H1 (cell line): ENCODE results near the gene TSSK6. TPM values are rescaled to one million over a fixed set of nuclear protein-coding genes. Genes with fewer than 3 reads are reported as not detected.

Experiments used
- CTCF ChIA-PET: fragments of 300-600 bp; sonication (Branson Sonifier 250); formaldehyde crosslinking; loops from one replicate; lab custom pipeline; 2021; ENCODE audit not compliant: partially characterized antibody; lab: Charles Lee
- POLR2A ChIA-PET: fragments of 300-600 bp; sonication (Branson Sonifier 250); formaldehyde crosslinking; loops from one replicate; lab custom pipeline; 2021; ENCODE audit warnings: inconsistent platforms; ENCODE audit not compliant: partially characterized antibody; lab: Charles Lee
- DNase-seq, 2 experiments: peaks; one replicate each; pipeline versions ENCODE4 v3.0.0 to v3.0.0-alpha.2; 2010 to 2022; ENCODE audit warnings: low spot score in 2 of 2, low read depth in 1 of 2, mixed read lengths in 1 of 2
- FAIRE-seq: peaks from 2 replicates; lab custom pipeline; 2011; peaks lifted over from hg19 to GRCh38; lab: Jason Lieb, UNC
- H2AFZ ChIP-seq: 2 replicates; pipeline ENCODE4 v1.8.1; 2012; ENCODE audit warnings: low read length, inconsistent platforms
- H2AK5ac ChIP-seq: 2 replicates; pipeline ENCODE4 v1.6.1; 2013; ENCODE audit warnings: low read depth, low read length
- H2BK120ac ChIP-seq: replicated peaks from 2 replicates; pipeline ENCODE3; 2013; ENCODE audit warnings: low read depth, low read length, inconsistent platforms
- H2BK12ac ChIP-seq: 2 replicates; pipeline ENCODE4 v1.6.1; 2013; ENCODE audit warnings: low read depth, low read length
- H2BK15ac ChIP-seq: 2 replicates; pipeline ENCODE4 v1.6.1; 2013; ENCODE audit warnings: low read length
- H2BK20ac ChIP-seq: 2 replicates; pipeline ENCODE4 v1.6.1; 2013; ENCODE audit warnings: low read length
- H2BK5ac ChIP-seq: 2 replicates; pipeline ENCODE4 v1.6.1; 2013; ENCODE audit warnings: low read depth, low read length
- H3K14ac ChIP-seq: 2 replicates; pipeline ENCODE4 v1.6.1; 2013; ENCODE audit warnings: inconsistent platforms; ENCODE audit not compliant: insufficient read length
- H3K18ac ChIP-seq: 2 replicates; pipeline ENCODE4 v1.6.1; 2013; ENCODE audit warnings: low read length; ENCODE audit errors: extremely low read depth
- H3K23ac ChIP-seq: 2 replicates; pipeline ENCODE4 v1.6.1; 2013; ENCODE audit warnings: inconsistent platforms; ENCODE audit not compliant: insufficient read length
- H3K23me2 ChIP-seq: 2 replicates; pipeline ENCODE4 v1.6.1; 2013; ENCODE audit warnings: low read depth, low read length
- H3K27ac ChIP-seq: 2 replicates; pipeline ENCODE4 v1.6.1; 2011; ENCODE audit warnings: low read depth, low read length, inconsistent platforms
- H3K27me3 ChIP-seq, 4 experiments: replicated peaks in 1 of 4; 1 replicate in 1 of 4; 2 replicates in 3 of 4; pipeline versions ENCODE4 v1.6.1 to v1.8.1; 2011 to 2013; ENCODE audit warnings: low read length in 3 of 4, mild to moderate bottlenecking in 3 of 4, inconsistent platforms in 2 of 4, mixed read lengths in 2 of 4, moderate library complexity in 1 of 4; ENCODE audit not compliant: control insufficient read depth in 3 of 4, insufficient read depth in 3 of 4; ENCODE audit errors: extremely low read depth in 1 of 4
- H3K36me3 ChIP-seq, 4 experiments: 2 replicates each; pipeline versions ENCODE4 v1.6.1 to v1.8.1; 2011 to 2013; ENCODE audit warnings: mild to moderate bottlenecking in 4 of 4, low read length in 3 of 4, moderate library complexity in 2 of 4, control low read depth in 1 of 4, inconsistent platforms in 1 of 4; ENCODE audit not compliant: insufficient read depth in 4 of 4, control insufficient read depth in 2 of 4
- H3K4ac ChIP-seq: replicated peaks from 2 replicates; pipeline ENCODE3; 2013; ENCODE audit warnings: low read length, low read depth, mixed read lengths, inconsistent platforms; ENCODE audit not compliant: insufficient read length
- H3K4me1 ChIP-seq, 4 experiments: replicated peaks in 1 of 4; 1 replicate in 1 of 4; 2 replicates in 3 of 4; pipeline versions ENCODE4 v1.6.1 to v1.8.1; 2011 to 2013; ENCODE audit warnings: low read length in 3 of 4, inconsistent platforms in 2 of 4, mixed read lengths in 1 of 4; ENCODE audit not compliant: insufficient read depth in 4 of 4, control insufficient read depth in 3 of 4
- H3K4me2 ChIP-seq, 2 experiments: 2 replicates each; pipeline versions ENCODE4 v1.6.1 to v1.8.1; 2011 to 2013; ENCODE audit warnings: low read depth in 2 of 2, low read length in 2 of 2, control low read depth in 1 of 2, inconsistent platforms in 1 of 2, mild to moderate bottlenecking in 1 of 2; ENCODE audit not compliant: insufficient read depth in 1 of 2
- H3K4me3 ChIP-seq, 4 experiments: fragments of 200-600, 300-600 bp in 1 of 4; sonication (generic), shearing (Covaris generic), sonication (Bioruptor Twin) in 1 of 4; 2 replicates each; pipeline versions ENCODE4 v1.5.1 to v1.8.1; 2011 to 2016; ENCODE audit warnings: low read length in 4 of 4, low read depth in 3 of 4, control low read depth in 2 of 4, inconsistent platforms in 2 of 4, mild to moderate bottlenecking in 2 of 4, mixed read lengths in 1 of 4, moderate library complexity in 1 of 4; ENCODE audit not compliant: insufficient read depth in 2 of 4; ENCODE audit errors: extremely low read depth in 1 of 4
- H3K56ac ChIP-seq: replicated peaks from 2 replicates; pipeline ENCODE3; 2013; ENCODE audit warnings: low read depth, mild to moderate bottlenecking, mixed read lengths, low read length, inconsistent platforms; ENCODE audit not compliant: insufficient read length
- H3K79me1 ChIP-seq: 2 replicates; pipeline ENCODE4 v1.6.1; 2013; ENCODE audit warnings: low read depth, low read length, control low read depth
- H3K79me2 ChIP-seq, 2 experiments: 2 replicates each; pipeline versions ENCODE4 v1.6.1 to v1.8.1; 2012 to 2013; ENCODE audit warnings: low read length in 2 of 2, mild to moderate bottlenecking in 2 of 2, inconsistent platforms in 1 of 2; ENCODE audit not compliant: insufficient read depth in 2 of 2, control insufficient read depth in 1 of 2
- H3K9ac ChIP-seq, 4 experiments: replicated peaks in 1 of 4; 1 replicate in 1 of 4; 2 replicates in 3 of 4; pipeline versions ENCODE4 v1.6.1 to v1.8.1; 2011 to 2013; ENCODE audit warnings: low read depth in 3 of 4, low read length in 3 of 4, control low read depth in 2 of 4, mild to moderate bottlenecking in 2 of 4, moderate library complexity in 2 of 4, inconsistent platforms in 1 of 4; ENCODE audit errors: extremely low read depth in 1 of 4
- H3K9me3 ChIP-seq, 2 experiments: 2 replicates each; pipeline versions ENCODE4 v1.6.1 to v1.8.1; 2012 to 2013; ENCODE audit warnings: mild to moderate bottlenecking in 2 of 2, moderate library complexity in 2 of 2, control low read depth in 1 of 2, inconsistent platforms in 1 of 2, low read depth in 1 of 2, low read length in 1 of 2, mixed read lengths in 1 of 2; ENCODE audit not compliant: insufficient read depth in 2 of 2
- H4K20me1 ChIP-seq, 2 experiments: replicated peaks in 1 of 2; 2 replicates each; pipeline versions ENCODE3 to v1.8.1; 2011 to 2013; ENCODE audit warnings: inconsistent platforms in 2 of 2, low read length in 2 of 2, mild to moderate bottlenecking in 1 of 2; ENCODE audit not compliant: insufficient read depth in 2 of 2, control insufficient read depth in 1 of 2
- H4K5ac ChIP-seq: 2 replicates; pipeline ENCODE4 v1.6.1; 2013; ENCODE audit warnings: low read length, low read depth, mixed read lengths, inconsistent platforms; ENCODE audit not compliant: insufficient read length
- H4K8ac ChIP-seq: 2 replicates; pipeline ENCODE4 v1.8.0; 2013; ENCODE audit warnings: mild to moderate bottlenecking, moderate library complexity, low read length, inconsistent platforms; ENCODE audit not compliant: insufficient read depth; ENCODE audit errors: extremely low read depth
- H4K91ac ChIP-seq: replicated peaks from 2 replicates; pipeline ENCODE3; 2013; ENCODE audit warnings: low read length, mixed read lengths, inconsistent platforms; ENCODE audit not compliant: insufficient read length
- CBX5 ChIP-seq: fragments of 300-800, 300-1000 bp; sonication (generic); IDR thresholded peaks from 2 replicates; pipeline ENCODE4 v1.7.1; 2016; ENCODE audit warnings: antibody characterized with exemption, low read length, low read depth
- CBX8 ChIP-seq: fragments of 300-800, 300-1000 bp; sonication (generic); IDR thresholded peaks from 2 replicates; pipeline ENCODE4 v1.7.1; 2016; ENCODE audit warnings: low read depth, low read length, borderline replicate concordance
- POLR2AphosphoS5 ChIP-seq: IDR thresholded peaks from 2 replicates; pipeline ENCODE4 v1.6.1; 2011; ENCODE audit warnings: low read depth, low read length
- POU5F1 ChIP-seq: IDR thresholded peaks from 2 replicates; pipeline ENCODE4 v1.6.1; 2011; ENCODE audit warnings: low read depth, mild to moderate bottlenecking, low read length, moderate library complexity
- SIX5 ChIP-seq: IDR thresholded peaks from 2 replicates; pipeline ENCODE4 v1.6.1; 2011; ENCODE audit warnings: mild to moderate bottlenecking, low read depth, low read length
- SP1 ChIP-seq: IDR thresholded peaks from 2 replicates; pipeline ENCODE4 v1.6.1; 2011; ENCODE audit warnings: low read depth, low read length
- SP2 ChIP-seq: IDR thresholded peaks from 2 replicates; pipeline ENCODE4 v1.6.1; 2012; ENCODE audit warnings: mild to moderate bottlenecking, low read length, inconsistent platforms
- USF2 ChIP-seq: IDR thresholded peaks from 2 replicates; pipeline ENCODE4 v1.6.1; 2011; ENCODE audit warnings: low read length, improper control_type of control experiment
- ZNF274 ChIP-seq: IDR thresholded peaks from 2 replicates; pipeline ENCODE4 v1.7.0; 2012; ENCODE audit warnings: low read length, borderline replicate concordance; ENCODE audit errors: extremely low read depth
- WGBS, 2 experiments: shearing (Covaris generic) in 1 of 2; methylation state at CpG; one replicate each; pipeline versions ENCODE4 v1.1.6 to v1.1.7; 2013 to 2015; ENCODE audit warnings: low lambda C conversion rate in 2 of 2, mixed read lengths in 2 of 2, inconsistent platforms in 1 of 2, low coverage in 1 of 2, missing lambda C conversion rate in 1 of 2; ENCODE audit not compliant: insufficient replicate concordance in 2 of 2, insufficient coverage in 1 of 2, insufficient read length in 1 of 2; ENCODE audit errors: extremely low coverage in 1 of 2, missing lambda C conversion rate in 1 of 2; 5-methylcytosine and 5-hydroxymethylcytosine counted together
- polyA plus RNA-seq, 7 experiments: library from polyadenylated mRNA; depleted of rRNA in 3 of 7; stranded (reverse) in 5 of 7; unstranded in 2 of 7; fragments of >200 nt in 5 of 7; fragments of 200-250 nt in 2 of 7; gene quantifications; 1 replicate in 5 of 7; 2 replicates in 1 of 7; 4 replicates in 1 of 7; pipeline versions ENCODE4 v1.2.1 to v1.2.3, GENCODE V29; 2011 to 2013; ENCODE audit warnings: missing spikeins in 2 of 7, mixed read lengths in 2 of 7
- total RNA-seq: library from RNA; stranded (reverse); fragmentation: NEBNext Ultra II Directional; extraction: Animal tissue kit (Norgen Biotek cat#: 25700); gene quantifications from 2 replicates; pipeline ENCODE4 v1.2.1, GENCODE V29; 2021
- TF ChIP-seq, protein P1 (sequence below): IDR thresholded peaks from 2 replicates; pipeline ENCODE4 v1.6.1; 2012; ENCODE audit warnings: inconsistent platforms

Gene TSSK6
- total and polyA plus RNA-seq, 2 of the 8 experiments (the other 6 are each of a cell fraction or from before 2014, with no cell fraction given): 3.6 to 7.8 TPM

GRCh38 chr19:19475849-19476828, 39.2 kb downstream of the TSSK6 start:
- Histone ChIP-seq H3K56ac (no peak overlapping the region), H3K23me2 (no peaks in the 10 kb centered on the region; the same call in 1 of the 2 replicates), H3K27me3 (no peaks in the 10 kb centered on the region), H3K18ac (peak overlapping the region; percentile 19; the same call in 1 of the 2 replicates), H2BK5ac (no peak overlapping the region), H2BK15ac (no peak overlapping the region), H3K4me3 (peak overlapping the region in 1 of 4 experiments; percentile 42; a peak in 3 of 8 replicates), H2AK5ac (no peak overlapping the region), H4K8ac (no peak overlapping the region), H3K4me2 (peak overlapping the region; percentile 51 to 60), H4K20me1 (peaks cover 30 to 45% of the 10 kb centered on the region in 2 experiments), H2BK20ac (peak overlapping the region; percentile 8), H3K4me1 (peaks cover 12 to 21% (median 17%) of the 10 kb centered on the region in 4 experiments), H2BK120ac (no peak overlapping the region), H3K4ac (no peak overlapping the region), H2AFZ (no peak overlapping the region), H4K5ac (no peak overlapping the region), H3K79me1 (peaks cover 34% of the 10 kb centered on the region), H3K9me3 (no peaks in the 10 kb centered on the region), H3K27ac (no peak overlapping the region), H3K79me2 (peaks cover 6 to 93% of the 10 kb centered on the region in 2 experiments; a peak in 3 of 4 replicates), H3K23ac (no peak overlapping the region), H3K14ac (no peak overlapping the region), H3K36me3 (no peaks in the 10 kb centered on the region; a peak in 2 of 8 replicates), H2BK12ac (no peak overlapping the region), H4K91ac (no peak overlapping the region), H3K9ac (no peak overlapping the region)
- CTCF ChIA-PET: interaction anchor here (0.7 to 3.2 kb wide), 27 partner anchors 12 to 113 kb away, joined by 3 to 48 read pairs (median 5); partner anchors contain the start of gene GATAD2A
- FAIRE-seq (peak; percentile 50), DNase-seq (no peak)
- POLR2A ChIA-PET: interaction anchor here (0.8 to 2.3 kb wide), 17 partner anchors 9 to 155 kb away, joined by 3 to 16 read pairs (median 4); partner anchors contain the start of gene GATAD2A
- WGBS, 2 experiments: 76% methylated on average over 19 of the region's 19 CpGs; no CpG with 5 or more reads in 1 of the 2 experiments
- TF ChIP-seq, protein P1, sequence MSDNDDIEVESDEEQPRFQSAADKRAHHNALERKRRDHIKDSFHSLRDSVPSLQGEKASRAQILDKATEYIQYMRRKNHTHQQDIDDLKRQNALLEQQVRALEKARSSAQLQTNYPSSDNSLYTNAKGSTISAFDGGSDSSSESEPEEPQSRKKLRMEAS: no peak
- TF ChIP-seq CBX5 (no peak), ZNF274 (no peak), SIX5 (no peak), POU5F1 (no peak), POLR2AphosphoS5 (peak; percentile 80), USF2 (no peak), CBX8 (no peak), SP1 (0 out of 2 replicates have a peak, but pooled peaks have one; percentile 6), SP2 (no peak)
